H1 (cell line): ENCODE measurements around the gene RB1. TPM values are rescaled to one million over a fixed set of nuclear protein-coding genes. Genes with fewer than 3 reads are reported as not detected.

Experiments
- EGR1 ChIP-seq: IDR thresholded peaks from 2 replicates; pipeline ENCODE4 v1.6.1; 2011; ENCODE audit warnings: low read depth, low read length, borderline replicate concordance
- SRF ChIP-seq: IDR thresholded peaks from 2 replicates; pipeline ENCODE4 v1.6.1; 2011; ENCODE audit warnings: mild to moderate bottlenecking, low read depth, low read length, moderate library complexity
- polyA plus RNA-seq, 7 experiments: library from polyadenylated mRNA; depleted of rRNA in 3 of 7; stranded (reverse) in 5 of 7; unstranded in 2 of 7; fragments of >200 nt in 5 of 7; fragments of 200-250 nt in 2 of 7; gene quantifications; 1 replicate in 5 of 7; 2 replicates in 1 of 7; 4 replicates in 1 of 7; pipeline versions ENCODE4 v1.2.1 to v1.2.3, GENCODE V29; 2011 to 2013; ENCODE audit warnings: missing spikeins in 2 of 7, mixed read lengths in 2 of 7
- total RNA-seq: library from RNA; stranded (reverse); fragmentation: NEBNext Ultra II Directional; extraction: Animal tissue kit (Norgen Biotek cat#: 25700); gene quantifications from 2 replicates; pipeline ENCODE4 v1.2.1, GENCODE V29; 2021

The RB1 gene
- total and polyA plus RNA-seq, 2 of the 8 experiments (the other 6 are each of a cell fraction or from before 2014, with no cell fraction given) = 4.1 to 17.5 TPM

DNA sequence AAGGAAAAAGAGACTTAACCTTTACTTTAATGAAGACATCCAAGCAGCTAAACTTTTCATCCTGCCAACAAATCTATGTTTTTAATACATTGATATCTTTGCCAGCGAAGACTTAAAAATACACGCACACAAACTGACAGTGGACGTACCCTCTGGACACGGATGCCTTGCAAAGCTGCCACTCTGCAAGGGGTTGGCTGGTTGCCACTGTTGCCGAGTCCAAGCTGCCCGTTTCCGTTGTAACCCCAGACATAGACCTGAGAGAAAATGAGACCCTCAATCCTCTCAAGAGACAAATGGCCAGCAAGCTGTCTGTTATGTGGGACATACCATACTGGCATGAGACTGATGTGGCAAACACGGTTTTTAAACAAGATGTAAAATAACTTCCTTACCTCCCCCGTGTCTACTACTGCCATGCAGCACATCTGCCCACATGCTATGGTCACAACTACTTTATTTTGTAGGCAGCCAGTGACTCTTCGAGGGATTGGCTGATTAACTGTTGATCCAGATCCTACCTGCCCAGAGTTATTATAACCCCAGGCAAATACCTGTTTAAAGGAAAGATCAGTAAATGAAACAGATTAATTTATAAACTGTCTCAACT, 208.2 kb downstream of the RB1 start (continued):
- TF ChIP-seq EGR1 = no peak
- TF ChIP-seq SRF = no peak
